Measurements from ENCODE around the gene RAB12. TPM values are rescaled to one million over a fixed set of nuclear protein-coding genes. Genes with fewer than 3 reads are reported as not detected.

The RAB12 gene
- total RNA-seq, 1 experiment from 2014 or later: 32.7 TPM

DNA sequence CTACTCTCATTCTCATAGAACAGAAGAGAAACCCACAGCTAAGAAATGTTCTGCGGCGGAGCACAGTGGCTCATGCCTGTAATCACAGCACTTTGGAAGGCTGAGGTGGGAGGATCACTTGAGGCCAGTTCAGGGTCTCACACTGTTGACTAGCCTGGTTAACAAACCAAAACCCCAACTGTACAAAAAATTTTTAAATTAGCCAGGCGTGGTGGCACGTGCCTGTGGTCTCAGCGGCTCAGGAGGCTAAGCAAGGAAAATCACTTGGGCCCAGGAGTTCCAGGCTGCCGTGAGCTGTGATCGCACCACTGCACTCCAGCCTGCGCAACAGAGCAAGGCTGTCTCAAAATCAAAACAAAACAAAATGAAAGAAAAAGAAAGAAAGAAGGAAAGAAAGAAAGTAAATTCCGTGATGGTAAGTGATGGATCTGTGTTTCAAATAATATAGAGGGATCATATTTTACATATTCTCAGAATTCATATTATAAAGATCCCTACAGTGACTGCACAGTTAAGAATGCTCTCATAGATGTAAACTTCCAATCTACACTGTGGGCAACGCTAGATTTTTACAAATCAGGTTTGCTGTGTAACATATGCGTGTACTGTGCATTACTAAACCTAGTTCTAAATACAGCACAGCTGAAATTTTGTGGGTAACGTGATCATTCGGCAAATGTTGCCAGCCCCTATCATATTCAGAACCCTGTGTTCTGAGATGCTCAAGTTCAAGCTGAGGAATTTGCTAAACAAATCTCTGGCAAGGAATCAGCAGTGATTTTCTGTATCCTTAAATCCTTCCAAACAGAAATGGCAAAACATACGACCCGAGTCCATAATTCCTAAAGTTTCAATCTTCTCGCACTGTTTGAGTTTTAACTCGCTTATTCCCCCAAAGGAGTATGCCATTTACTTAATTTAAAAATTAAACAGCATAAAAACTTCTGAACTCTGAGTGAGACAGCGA lies 1.2 kb upstream of the RAB12 start:
- TF ChIP-seq CEBPB (IDR thresholded peaks at IDR 0.05; ENCODE audit: low read depth) (no peak), ELF1 (IDR thresholded peaks at IDR 0.05; ENCODE audit: borderline replicate concordance, low read depth) (no peak), FOSL1 (IDR thresholded peaks at IDR 0.05; ENCODE audit: low read depth) (no peak), ZNF274 (IDR thresholded peaks at IDR 0.05; ENCODE audit: low read depth, low read length) (no peak), EZH2phosphoT487 (IDR thresholded peaks at IDR 0.05; ENCODE audit: borderline replicate concordance) (no peak)
- TF ChIP-seq, protein P1, sequence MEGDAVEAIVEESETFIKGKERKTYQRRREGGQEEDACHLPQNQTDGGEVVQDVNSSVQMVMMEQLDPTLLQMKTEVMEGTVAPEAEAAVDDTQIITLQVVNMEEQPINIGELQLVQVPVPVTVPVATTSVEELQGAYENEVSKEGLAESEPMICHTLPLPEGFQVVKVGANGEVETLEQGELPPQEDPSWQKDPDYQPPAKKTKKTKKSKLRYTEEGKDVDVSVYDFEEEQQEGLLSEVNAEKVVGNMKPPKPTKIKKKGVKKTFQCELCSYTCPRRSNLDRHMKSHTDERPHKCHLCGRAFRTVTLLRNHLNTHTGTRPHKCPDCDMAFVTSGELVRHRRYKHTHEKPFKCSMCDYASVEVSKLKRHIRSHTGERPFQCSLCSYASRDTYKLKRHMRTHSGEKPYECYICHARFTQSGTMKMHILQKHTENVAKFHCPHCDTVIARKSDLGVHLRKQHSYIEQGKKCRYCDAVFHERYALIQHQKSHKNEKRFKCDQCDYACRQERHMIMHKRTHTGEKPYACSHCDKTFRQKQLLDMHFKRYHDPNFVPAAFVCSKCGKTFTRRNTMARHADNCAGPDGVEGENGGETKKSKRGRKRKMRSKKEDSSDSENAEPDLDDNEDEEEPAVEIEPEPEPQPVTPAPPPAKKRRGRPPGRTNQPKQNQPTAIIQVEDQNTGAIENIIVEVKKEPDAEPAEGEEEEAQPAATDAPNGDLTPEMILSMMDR (IDR thresholded peaks at IDR 0.05 in 2 of 3, conservative IDR thresholded peaks at IDR 0.05 in 1 of 3; ENCODE audit: borderline replicate concordance in 1 of 3, insufficient read depth in 1 of 3, low read depth in 2 of 3, low read length in 2 of 3): no peak
- Histone ChIP-seq H3K79me2 (ENCODE audit: insufficient read depth, low read length) (peaks cover 34% of the 10 kb centered on the region), H3K9me2 (ENCODE audit: insufficient read depth) (no peaks in the 10 kb centered on the region), H2AFZ (ENCODE audit: low read depth, low read length, poor library complexity, severe bottlenecking) (peak overlapping the region; percentile 99), H3K36me3 (ENCODE audit: control insufficient read depth in 1 of 2, insufficient read depth in 2 of 2, low read length in 2 of 2) (no peaks in the 10 kb centered on the region), H3K9me3 (ENCODE audit: control insufficient read depth in 1 of 2, insufficient read depth in 1 of 2, low read depth in 1 of 2, low read length in 2 of 2) (no peaks in the 10 kb centered on the region), H3K27me3 (ENCODE audit: insufficient read depth, low read length) (no peaks in the 10 kb centered on the region), H3K4me1 (ENCODE audit: control insufficient read depth in 1 of 2, insufficient read depth in 2 of 2, low read length in 2 of 2) (peaks cover 4 to 16% of the 10 kb centered on the region in 2 experiments; a peak in 3 of 4 replicates), H3K9ac (ENCODE audit: low read length) (no peak overlapping the region), H3K27ac (ENCODE audit: low read depth, low read length) (no peak overlapping the region), H3K4me2 (ENCODE audit: low read length) (peak overlapping the region; percentile 78), H4K20me1 (ENCODE audit: insufficient read depth) (no peaks in the 10 kb centered on the region), H3K4me3 (replicated peaks in 1 of 2; ENCODE audit: low read depth in 1 of 2, low read length in 2 of 2) (no peak overlapping the region)
- BruUV-seq (replicated peaks): no TSS peak
- no peak for DNase-seq (ENCODE audit: low read depth, low spot score)
- ATAC-seq: no peak
- RAD21 ChIA-PET (ENCODE audit: low non-redundant PET in 1 of 2, low total read pairs in 2 of 2, uncharacterized antibody in 2 of 2, unreplicated experiment in 2 of 2): no interaction called here
- POLR2A ChIA-PET: interaction anchor here (1.1 kb wide), 1 partner anchor 8 kb away, joined by 5 read pairs; no protein-coding TSS in a partner anchor
- intact Hi-C loops (cut with micrococcal nuclease): no loop called here
- CTCF ChIA-PET: interaction anchor here (0.9 kb wide), 1 partner anchor 274 kb away, joined by 3 read pairs; no protein-coding TSS in a partner anchor
